ENCODE results near the gene CX3CL1. TPM values are rescaled to one million over a fixed set of nuclear protein-coding genes. Genes with fewer than 3 reads are reported as not detected.

Gene CX3CL1
- polyA plus RNA-seq, 1 donor (not counting 4 experiments of a cell fraction or from before 2014, with no cell fraction given) = 0.47 TPM

DNA sequence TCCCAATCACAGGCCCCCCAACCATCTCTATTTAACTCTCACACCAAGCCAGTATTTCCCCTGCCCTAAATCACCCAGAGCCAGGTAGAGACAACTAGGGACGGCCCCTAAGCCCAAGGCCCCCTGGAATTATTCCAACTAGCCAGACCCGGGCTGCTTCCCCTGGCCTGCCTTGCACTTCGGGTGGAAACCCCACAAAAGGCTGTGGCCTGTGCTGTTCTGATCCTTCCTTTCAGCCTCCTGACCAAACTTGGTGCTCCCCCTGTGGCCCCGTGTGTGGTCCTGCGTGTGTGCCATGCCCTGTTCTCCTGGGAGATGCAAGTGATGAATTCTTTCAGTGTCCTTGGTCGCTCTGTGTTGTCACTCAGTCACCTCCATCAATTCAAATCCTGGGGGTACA lies 47.2 kb downstream of the CX3CL1 start:
- Histone ChIP-seq H3K9me3 (ENCODE audit: control insufficient read depth, low read depth, low read length) (no peaks in the 10 kb centered on the region), H3K79me2 (ENCODE audit: control insufficient read depth, insufficient read depth, low read length) (no peaks in the 10 kb centered on the region), H3K27ac (ENCODE audit: control insufficient read depth, insufficient read depth, low read length) (no peak overlapping the region), H3K4me1 (ENCODE audit: control insufficient read depth, extremely low read depth, insufficient read depth, low read length) (peaks cover 23% of the 10 kb centered on the region), H3K36me3 (ENCODE audit: control insufficient read depth in 2 of 2, extremely low read depth in 1 of 2, insufficient read depth in 2 of 2, low read length in 2 of 2) (no peaks in the 10 kb centered on the region), H4K20me1 (ENCODE audit: control insufficient read depth, extremely low read depth, insufficient read depth, low read length) (no peaks in the 10 kb centered on the region), H2AFZ (ENCODE audit: control insufficient read depth, low read length) (no peak overlapping the region), H3K9ac (ENCODE audit: control insufficient read depth, extremely low read depth, insufficient read depth, low read length) (no peak overlapping the region), H3K4me3 (ENCODE audit: control insufficient read depth in 2 of 3, extremely low read depth in 1 of 3, insufficient read depth in 2 of 3, low read depth in 1 of 3, low read length in 3 of 3) (no peak overlapping the region), H3K9me1 (ENCODE audit: control insufficient read depth, extremely low read depth, insufficient read depth, low read length) (no peaks in the 10 kb centered on the region), H3K4me2 (ENCODE audit: control insufficient read depth, extremely low read depth, insufficient read depth, low read depth, low read length) (no peak overlapping the region), H3K27me3 (ENCODE audit: control insufficient read depth, extremely low read depth, insufficient read depth, low read length) (no peaks in the 10 kb centered on the region)
- dilution Hi-C loops (cut with MboI; ENCODE audit: extremely low pct_ligation_motif_present, low sequenced_read_pairs) = loop anchor here (5.0 to 10.0 kb wide), 2 partner anchors 75 to 112 kb away; no protein-coding TSS in a partner anchor
- FAIRE-seq (no peak), DNase-seq (ENCODE audit: low read depth, low spot score) (no peak)
- no peak for TF ChIP-seq EZH2 (IDR thresholded peaks at IDR 0.05; ENCODE audit: low read length)
- TF ChIP-seq, protein P1, sequence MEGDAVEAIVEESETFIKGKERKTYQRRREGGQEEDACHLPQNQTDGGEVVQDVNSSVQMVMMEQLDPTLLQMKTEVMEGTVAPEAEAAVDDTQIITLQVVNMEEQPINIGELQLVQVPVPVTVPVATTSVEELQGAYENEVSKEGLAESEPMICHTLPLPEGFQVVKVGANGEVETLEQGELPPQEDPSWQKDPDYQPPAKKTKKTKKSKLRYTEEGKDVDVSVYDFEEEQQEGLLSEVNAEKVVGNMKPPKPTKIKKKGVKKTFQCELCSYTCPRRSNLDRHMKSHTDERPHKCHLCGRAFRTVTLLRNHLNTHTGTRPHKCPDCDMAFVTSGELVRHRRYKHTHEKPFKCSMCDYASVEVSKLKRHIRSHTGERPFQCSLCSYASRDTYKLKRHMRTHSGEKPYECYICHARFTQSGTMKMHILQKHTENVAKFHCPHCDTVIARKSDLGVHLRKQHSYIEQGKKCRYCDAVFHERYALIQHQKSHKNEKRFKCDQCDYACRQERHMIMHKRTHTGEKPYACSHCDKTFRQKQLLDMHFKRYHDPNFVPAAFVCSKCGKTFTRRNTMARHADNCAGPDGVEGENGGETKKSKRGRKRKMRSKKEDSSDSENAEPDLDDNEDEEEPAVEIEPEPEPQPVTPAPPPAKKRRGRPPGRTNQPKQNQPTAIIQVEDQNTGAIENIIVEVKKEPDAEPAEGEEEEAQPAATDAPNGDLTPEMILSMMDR (optimal IDR thresholded peaks at IDR 0.05 in 1 of 3, IDR thresholded peaks at IDR 0.05 in 1 of 3, conservative IDR thresholded peaks at IDR 0.05 in 1 of 3; ENCODE audit: extremely low read depth in 1 of 3, insufficient read depth in 2 of 3, low read length in 3 of 3) = no peak

DNA sequence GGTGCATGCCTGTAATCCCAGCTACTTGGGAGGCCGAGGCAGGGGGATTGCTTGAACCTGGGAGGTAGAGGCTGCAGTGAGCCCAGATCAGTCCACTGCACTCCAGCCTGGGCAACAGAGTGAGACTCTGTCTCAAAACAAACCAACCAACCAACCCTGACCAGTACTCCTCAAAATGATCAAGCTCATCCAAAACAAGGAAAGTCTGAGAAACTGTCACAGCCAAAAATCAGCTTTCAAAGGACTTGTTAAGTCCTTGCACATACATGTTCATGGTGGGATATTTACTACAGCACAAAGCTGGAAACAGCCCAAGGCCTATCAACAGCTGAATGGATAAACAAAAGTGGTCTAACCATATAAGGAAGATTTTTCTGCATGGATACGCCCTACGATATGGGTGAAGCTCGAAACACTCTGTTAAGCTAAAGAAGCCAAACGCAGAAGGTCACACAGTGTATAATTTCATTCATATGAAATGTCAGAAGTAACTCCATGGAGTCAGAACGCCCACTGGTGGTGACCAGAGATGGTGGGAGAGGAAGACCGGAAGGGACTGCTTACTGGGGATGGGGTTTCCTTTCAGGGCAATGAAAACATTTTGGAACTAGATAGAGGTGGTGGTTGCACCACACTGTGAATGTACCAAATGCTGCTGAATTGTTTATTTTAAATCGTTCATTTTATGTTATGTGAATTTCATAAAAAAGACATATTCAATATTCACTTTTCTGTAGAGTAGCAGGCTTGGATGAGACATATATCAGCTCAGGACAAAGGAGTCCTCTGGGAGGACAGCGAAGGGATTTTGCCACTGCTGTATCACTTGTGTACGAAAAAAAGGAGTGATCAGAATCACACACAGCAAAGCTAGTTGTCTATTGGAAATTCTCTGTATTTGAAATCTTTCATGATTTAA lies 50.0 kb downstream of the CX3CL1 start:
- H3K4me1 ChIP-seq (ENCODE audit: control insufficient read depth, extremely low read depth, insufficient read depth, low read length) = peaks cover 18% of the 10 kb centered on the region
- H3K27ac ChIP-seq (ENCODE audit: control insufficient read depth, insufficient read depth, low read length) = no peak overlapping the region
- dilution Hi-C loops (cut with MboI; ENCODE audit: extremely low pct_ligation_motif_present, low sequenced_read_pairs) = no loop called here
- no peak overlapping the region for H2AFZ ChIP-seq (ENCODE audit: control insufficient read depth, low read length)
- H4K20me1 ChIP-seq (ENCODE audit: control insufficient read depth, extremely low read depth, insufficient read depth, low read length) = no peaks in the 10 kb centered on the region
- no peak overlapping the region for H3K9ac ChIP-seq (ENCODE audit: control insufficient read depth, extremely low read depth, insufficient read depth, low read length)
- no peaks in the 10 kb centered on the region for H3K9me1 ChIP-seq (ENCODE audit: control insufficient read depth, extremely low read depth, insufficient read depth, low read length)
- no peak for DNase-seq (ENCODE audit: low read depth, low spot score)
- H3K9me3 ChIP-seq (ENCODE audit: control insufficient read depth, low read depth, low read length) = no peaks in the 10 kb centered on the region
- TF ChIP-seq, protein P1 (optimal IDR thresholded peaks at IDR 0.05 in 1 of 3, IDR thresholded peaks at IDR 0.05 in 1 of 3, conservative IDR thresholded peaks at IDR 0.05 in 1 of 3; ENCODE audit: extremely low read depth in 1 of 3, insufficient read depth in 2 of 3, low read length in 3 of 3) = peak; percentile 52 to 77 (median 77)
- no peak for TF ChIP-seq EZH2 (IDR thresholded peaks at IDR 0.05; ENCODE audit: low read length)
- no peak overlapping the region for H3K4me2 ChIP-seq (ENCODE audit: control insufficient read depth, extremely low read depth, insufficient read depth, low read depth, low read length)
- no peaks in the 10 kb centered on the region for H3K27me3 ChIP-seq (ENCODE audit: control insufficient read depth, extremely low read depth, insufficient read depth, low read length)
- peaks cover 3 to 5% of the 10 kb centered on the region in 2 experiments for H3K36me3 ChIP-seq (ENCODE audit: control insufficient read depth in 2 of 2, extremely low read depth in 1 of 2, insufficient read depth in 2 of 2, low read length in 2 of 2)
- no peak overlapping the region for H3K4me3 ChIP-seq (ENCODE audit: control insufficient read depth in 2 of 3, extremely low read depth in 1 of 3, insufficient read depth in 2 of 3, low read depth in 1 of 3, low read length in 3 of 3)
- H3K79me2 ChIP-seq (ENCODE audit: control insufficient read depth, insufficient read depth, low read length) = no peaks in the 10 kb centered on the region
- peak; percentile 34 for FAIRE-seq

Data from keratinocyte (primary cell).